ENCODE data around the gene MRPL45.
"Not testable (repeated sequence)": the region's sequence is repeated elsewhere in the genome, so short reads cannot be mapped to it uniquely, and the experiment has no call there.

The MRPL45 gene

DNA sequence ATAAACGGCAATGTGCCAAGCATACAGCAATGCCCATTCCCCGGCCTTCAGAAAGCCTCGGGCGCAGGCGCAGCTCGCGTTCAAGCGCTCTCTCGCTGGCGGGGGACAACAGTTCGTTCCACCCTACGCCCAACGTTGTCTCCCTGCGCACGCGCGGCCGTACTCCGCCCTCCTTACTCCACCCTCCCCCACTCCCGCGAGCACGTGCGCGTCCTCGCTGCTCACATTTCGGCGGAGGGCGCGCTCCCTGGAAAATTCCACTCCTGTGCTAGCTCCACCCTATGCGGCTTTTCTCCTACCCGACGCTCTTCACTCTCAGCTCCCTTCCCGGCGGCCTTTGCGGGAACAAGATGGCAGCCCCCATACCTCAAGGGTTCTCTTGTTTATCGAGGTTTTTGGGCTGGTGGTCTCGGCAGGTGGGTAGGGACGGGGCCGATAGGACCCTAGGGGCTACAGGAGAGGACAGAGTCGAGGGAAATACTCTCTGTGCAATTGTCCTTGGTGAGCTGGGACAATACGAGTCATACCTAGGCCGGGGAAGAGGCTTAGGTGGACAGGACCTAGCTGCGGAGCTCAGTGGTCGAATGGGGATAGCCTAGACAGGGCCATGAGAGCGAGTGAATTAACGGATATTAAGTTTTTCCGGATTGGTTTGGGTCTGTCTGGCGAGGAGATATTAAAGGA lies at the start of gene MRPL45:
TSS of gene MRPL45 (plus strand) at position 335 of the 684 bp plus-strand sequence. CDS start at position 351, 16 bp downstream.
- not testable (repeated sequence) for H3K9me3 ChIP-seq (ENCODE audit: control insufficient read depth, low read length); H3K36me3 ChIP-seq (ENCODE audit: control insufficient read depth, insufficient read depth, low read length); H3K27me3 ChIP-seq (ENCODE audit: control insufficient read depth, insufficient read depth, low read length); H3K9ac ChIP-seq; H3K79me2 ChIP-seq; H3K4me1 ChIP-seq
- H3K4me3 ChIP-seq (ENCODE audit: low read depth, low read length): peak within 1 kb of the TSS; percentile 65
- H3K4me2 ChIP-seq (ENCODE audit: low read length): peak within 1 kb of the TSS; percentile 65
- peak within 1 kb of the TSS; percentile 70 for H3K27ac ChIP-seq
- peak within 1 kb of the TSS; percentile 84 for H2AFZ ChIP-seq

GRCh38 chr17:38253191-38253590 lies 43.8 kb upstream of the MRPL45 start:
- not testable (repeated sequence) for H3K27me3 ChIP-seq (ENCODE audit: control insufficient read depth, insufficient read depth, low read length); H3K4me1 ChIP-seq; H3K27ac ChIP-seq; H3K9me3 ChIP-seq (ENCODE audit: control insufficient read depth, low read length); H3K4me2 ChIP-seq (ENCODE audit: low read length); H3K4me3 ChIP-seq (ENCODE audit: low read depth, low read length); H3K36me3 ChIP-seq (ENCODE audit: control insufficient read depth, insufficient read depth, low read length); H3K9ac ChIP-seq; H2AFZ ChIP-seq
- H3K79me2 ChIP-seq: peaks cover 15% of the 10 kb centered on the region

- H3K4me3 ChIP-seq (ENCODE audit: low read depth, low read length): not testable (repeated sequence)
Measured at GRCh38 chr17:38254357-38254756, 42.6 kb upstream of the MRPL45 start.

GRCh38 chr17:38257013-38257621 lies 39.9 kb upstream of the MRPL45 start:
- not testable (repeated sequence) for H3K9ac ChIP-seq; H3K9me3 ChIP-seq (ENCODE audit: control insufficient read depth, low read length); H3K79me2 ChIP-seq; H3K27me3 ChIP-seq (ENCODE audit: control insufficient read depth, insufficient read depth, low read length); H3K36me3 ChIP-seq (ENCODE audit: control insufficient read depth, insufficient read depth, low read length); H3K4me1 ChIP-seq
- H3K27ac ChIP-seq: peak overlapping the region; percentile 49
- peak overlapping the region; percentile 78 for H2AFZ ChIP-seq
- H3K4me3 ChIP-seq (ENCODE audit: low read depth, low read length): peak overlapping the region; percentile 47
- H3K4me2 ChIP-seq (ENCODE audit: low read length): peak overlapping the region; percentile 42

More at GRCh38 chr17:38254357-38254756, 42.6 kb upstream of the MRPL45 start:
- H3K4me2 ChIP-seq (ENCODE audit: low read length); H3K9me3 ChIP-seq (ENCODE audit: control insufficient read depth, low read length); H3K4me1 ChIP-seq; H3K36me3 ChIP-seq (ENCODE audit: control insufficient read depth, insufficient read depth, low read length); H2AFZ ChIP-seq; H3K27me3 ChIP-seq (ENCODE audit: control insufficient read depth, insufficient read depth, low read length); H3K27ac ChIP-seq; H3K9ac ChIP-seq: not testable (repeated sequence)
- H3K79me2 ChIP-seq: peaks cover 15% of the 10 kb centered on the region

- not testable (repeated sequence) for H3K27ac ChIP-seq; H3K4me2 ChIP-seq (ENCODE audit: low read length); H3K4me3 ChIP-seq (ENCODE audit: low read depth, low read length); H3K4me1 ChIP-seq; H2AFZ ChIP-seq; H3K9me3 ChIP-seq (ENCODE audit: control insufficient read depth, low read length); H3K27me3 ChIP-seq (ENCODE audit: control insufficient read depth, insufficient read depth, low read length); H3K79me2 ChIP-seq; H3K9ac ChIP-seq; H3K36me3 ChIP-seq (ENCODE audit: control insufficient read depth, insufficient read depth, low read length)
Measured at GRCh38 chr17:38265974-38266506, 30.9 kb upstream of the MRPL45 start.

- H3K27me3 ChIP-seq (ENCODE audit: control insufficient read depth, insufficient read depth, low read length); H2AFZ ChIP-seq; H3K36me3 ChIP-seq (ENCODE audit: control insufficient read depth, insufficient read depth, low read length); H3K4me3 ChIP-seq (ENCODE audit: low read depth, low read length); H3K79me2 ChIP-seq; H3K9me3 ChIP-seq (ENCODE audit: control insufficient read depth, low read length); H3K4me1 ChIP-seq; H3K9ac ChIP-seq; H3K27ac ChIP-seq; H3K4me2 ChIP-seq (ENCODE audit: low read length): not testable (repeated sequence)
Measured at GRCh38 chr17:38266571-38266970, 30.4 kb upstream of the MRPL45 start.

GRCh38 chr17:38268138-38268537 lies 28.8 kb upstream of the MRPL45 start:
- H3K36me3 ChIP-seq (ENCODE audit: control insufficient read depth, insufficient read depth, low read length); H3K4me2 ChIP-seq (ENCODE audit: low read length); H3K9me3 ChIP-seq (ENCODE audit: control insufficient read depth, low read length); H3K4me1 ChIP-seq; H2AFZ ChIP-seq; H3K27ac ChIP-seq; H3K9ac ChIP-seq; H3K27me3 ChIP-seq (ENCODE audit: control insufficient read depth, insufficient read depth, low read length); H3K4me3 ChIP-seq (ENCODE audit: low read depth, low read length); H3K79me2 ChIP-seq: not testable (repeated sequence)

DNA sequence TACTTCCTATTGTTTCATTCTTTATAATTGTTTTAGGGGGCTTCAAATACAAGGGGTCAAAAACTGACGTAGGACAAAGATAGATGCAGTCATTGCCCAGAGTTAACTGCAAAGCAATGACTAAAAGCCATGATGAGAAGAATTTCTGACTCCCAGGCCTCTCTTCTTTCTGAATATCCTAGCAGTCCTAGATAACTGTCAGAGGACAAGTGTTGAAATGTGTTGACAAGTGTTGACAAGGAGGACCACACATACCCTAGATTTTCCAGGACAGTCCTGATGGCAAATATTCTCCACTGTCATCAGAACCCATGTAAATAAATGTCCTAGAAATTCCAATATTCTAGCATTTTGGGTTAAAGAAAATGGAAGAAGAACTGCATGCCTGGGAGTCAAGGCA lies 27.9 kb upstream of the MRPL45 start:
- not testable (repeated sequence) for H3K4me2 ChIP-seq (ENCODE audit: low read length); H3K9ac ChIP-seq; H3K36me3 ChIP-seq (ENCODE audit: control insufficient read depth, insufficient read depth, low read length); H3K27ac ChIP-seq; H3K9me3 ChIP-seq (ENCODE audit: control insufficient read depth, low read length); H3K27me3 ChIP-seq (ENCODE audit: control insufficient read depth, insufficient read depth, low read length); H3K79me2 ChIP-seq; H3K4me1 ChIP-seq; H3K4me3 ChIP-seq (ENCODE audit: low read depth, low read length); H2AFZ ChIP-seq

DNA sequence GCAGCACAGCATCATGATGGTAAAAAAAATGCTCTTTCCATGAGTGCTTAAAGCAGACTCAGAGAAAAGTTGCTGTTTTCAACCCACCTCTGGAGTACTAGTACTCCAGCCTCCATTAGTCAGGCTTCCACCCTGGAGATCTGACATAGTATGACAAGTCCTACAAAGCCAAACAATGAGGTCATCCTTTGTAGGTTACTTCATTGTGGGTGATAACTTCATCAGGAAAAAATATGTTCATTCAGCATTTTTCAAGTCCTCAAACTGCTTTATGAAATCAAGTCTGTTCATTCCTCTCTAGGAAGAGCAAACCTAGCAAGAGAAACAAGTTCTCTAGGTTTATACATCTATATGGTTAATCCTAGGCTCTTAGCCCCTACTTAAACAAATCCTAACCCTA lies 27.4 kb upstream of the MRPL45 start:
- H3K4me1 ChIP-seq; H3K27me3 ChIP-seq (ENCODE audit: control insufficient read depth, insufficient read depth, low read length); H3K36me3 ChIP-seq (ENCODE audit: control insufficient read depth, insufficient read depth, low read length); H3K9ac ChIP-seq; H2AFZ ChIP-seq; H3K9me3 ChIP-seq (ENCODE audit: control insufficient read depth, low read length); H3K27ac ChIP-seq; H3K4me3 ChIP-seq (ENCODE audit: low read depth, low read length); H3K79me2 ChIP-seq; H3K4me2 ChIP-seq (ENCODE audit: low read length): not testable (repeated sequence)

- not testable (repeated sequence) for H3K79me2 ChIP-seq; H3K9ac ChIP-seq; H3K4me2 ChIP-seq (ENCODE audit: low read length); H3K9me3 ChIP-seq (ENCODE audit: control insufficient read depth, low read length); H2AFZ ChIP-seq; H3K36me3 ChIP-seq (ENCODE audit: control insufficient read depth, insufficient read depth, low read length); H3K27me3 ChIP-seq (ENCODE audit: control insufficient read depth, insufficient read depth, low read length); H3K27ac ChIP-seq; H3K4me1 ChIP-seq; H3K4me3 ChIP-seq (ENCODE audit: low read depth, low read length)
Measured at GRCh38 chr17:38285994-38286393, 11.0 kb upstream of the MRPL45 start.

DNA sequence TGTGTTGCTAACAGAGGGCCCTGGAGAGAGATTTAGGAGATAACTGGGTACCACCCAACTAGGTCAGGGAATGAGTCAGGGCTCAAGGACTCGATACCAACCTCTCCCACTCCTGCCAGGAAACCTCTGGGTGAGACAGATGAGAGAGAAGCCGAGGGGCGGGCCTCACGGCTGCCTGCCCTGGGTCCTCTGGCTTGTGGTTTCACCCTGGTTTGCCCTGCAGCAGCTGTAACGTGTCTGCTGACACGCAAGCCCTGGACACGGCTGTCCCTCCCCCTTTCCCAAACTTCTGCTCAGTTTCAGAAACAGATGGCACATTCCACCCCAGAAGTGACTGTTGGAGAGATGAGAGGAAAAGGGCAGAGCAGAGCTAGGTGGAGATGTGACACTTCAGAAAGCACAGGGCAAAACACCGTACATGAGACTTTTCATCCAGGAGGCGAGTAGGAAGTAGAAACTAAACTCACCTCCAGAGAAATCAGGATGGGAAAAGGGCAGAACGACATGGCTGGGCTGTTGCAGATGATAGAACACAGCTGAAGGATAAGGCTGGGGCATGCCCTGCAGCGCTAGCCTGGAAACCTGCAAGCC lies 10.4 kb upstream of the MRPL45 start:
- not testable (repeated sequence) for H3K27ac ChIP-seq; H3K4me3 ChIP-seq (ENCODE audit: low read depth, low read length); H3K4me1 ChIP-seq; H3K79me2 ChIP-seq; H3K4me2 ChIP-seq (ENCODE audit: low read length); H3K9me3 ChIP-seq (ENCODE audit: control insufficient read depth, low read length); H3K27me3 ChIP-seq (ENCODE audit: control insufficient read depth, insufficient read depth, low read length); H3K9ac ChIP-seq; H3K36me3 ChIP-seq (ENCODE audit: control insufficient read depth, insufficient read depth, low read length)
- H2AFZ ChIP-seq: peak overlapping the region; percentile 58

Measured in parathyroid adenoma (tissue), 2 donors.